Measurements from ENCODE around the gene TBPL1. TPM values are rescaled to one million over a fixed set of nuclear protein-coding genes. Genes with fewer than 3 reads are reported as not detected.

TBPL1 gene
- total and polyA plus RNA-seq, 2 of the 13 experiments (the other 11 are each of a cell fraction or from before 2014, with no cell fraction given) = 25.3 to 39.3 TPM

DNA sequence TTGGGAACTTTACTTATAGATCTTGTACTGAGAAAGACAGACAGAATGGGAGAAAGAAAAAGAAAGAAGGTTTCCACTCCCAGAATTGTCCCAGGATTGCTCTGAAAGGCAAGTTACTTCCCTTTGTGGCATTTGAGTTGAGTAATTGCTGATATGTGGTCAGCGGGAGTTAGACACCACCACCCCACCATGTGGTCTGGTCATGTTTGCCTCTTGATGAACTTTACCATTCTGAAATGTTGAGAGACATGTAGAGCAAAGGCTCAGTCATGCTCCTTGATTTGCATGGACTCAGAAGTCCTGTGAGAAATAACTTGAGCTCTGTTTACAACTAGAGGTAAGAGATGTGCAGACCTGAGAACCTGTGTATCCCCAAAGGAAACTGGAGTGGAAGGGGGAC is 47.0 kb upstream of the TBPL1 start:
- FAIRE-seq (no peak), DNase-seq (ENCODE audit: low spot score) (no peak), ATAC-seq (no peak; the same call in 2 of the 3 replicates)
- Histone ChIP-seq H3K27me3 (ENCODE audit: control insufficient read depth in 1 of 2, insufficient read depth in 2 of 2, low read length in 2 of 2) (peaks cover 0 to 5% of the 10 kb centered on the region in 2 experiments; a peak in 1 of 5 replicates), H2AFZ (ENCODE audit: low read length) (no peak overlapping the region), H3K4me3 (replicated peaks in 1 of 3; ENCODE audit: insufficient read depth in 1 of 3, low read depth in 2 of 3, low read length in 3 of 3) (no peak overlapping the region), H3K4me1 (ENCODE audit: insufficient read depth, low read length) (no peaks in the 10 kb centered on the region), H3K9ac (ENCODE audit: insufficient read depth, low read depth, low read length) (no peak overlapping the region), H3K79me2 (ENCODE audit: insufficient read depth, low read length) (no peaks in the 10 kb centered on the region), H4K20me1 (ENCODE audit: insufficient read depth, low read length) (no peaks in the 10 kb centered on the region), H3K9me3 (ENCODE audit: low read length) (no peaks in the 10 kb centered on the region), H3K4me2 (ENCODE audit: low read depth, low read length) (no peak overlapping the region), H3K36me3 (replicated peaks in 1 of 2; ENCODE audit: control insufficient read depth in 1 of 2, insufficient read depth in 2 of 2, low read length in 2 of 2) (no peaks in the 10 kb centered on the region), H3K27ac (ENCODE audit: extremely low read length, insufficient read depth, low read length) (no peak overlapping the region)
- TF ChIP-seq ZSCAN29 (CRISPR knock-in tag; conservative IDR thresholded peaks at IDR 0.05) = no peak
- TF ChIP-seq ZNF205 (CRISPR knock-in tag; IDR thresholded peaks at IDR 0.05) = no peak
- 6% methylated on average over 1 of the region's 1 CpG for WGBS (ENCODE audit: low lambda C conversion rate)
- intact Hi-C loops (cut with micrococcal nuclease; ENCODE audit: unreplicated experiment) = no loop called here
- in situ Hi-C loops (cut with HindIII; ENCODE audit: extremely low pct_ligation_motif_present, low pct_unique_long_range_greater_than_20kb) = no loop called here
- CTCF ChIA-PET (ENCODE audit: low intra/inter-chr PET ratio, low total read pairs) = no interaction called here
- no TSS peak for BruUV-seq (replicated peaks)
- POLR2A ChIA-PET = no interaction called here

DNA sequence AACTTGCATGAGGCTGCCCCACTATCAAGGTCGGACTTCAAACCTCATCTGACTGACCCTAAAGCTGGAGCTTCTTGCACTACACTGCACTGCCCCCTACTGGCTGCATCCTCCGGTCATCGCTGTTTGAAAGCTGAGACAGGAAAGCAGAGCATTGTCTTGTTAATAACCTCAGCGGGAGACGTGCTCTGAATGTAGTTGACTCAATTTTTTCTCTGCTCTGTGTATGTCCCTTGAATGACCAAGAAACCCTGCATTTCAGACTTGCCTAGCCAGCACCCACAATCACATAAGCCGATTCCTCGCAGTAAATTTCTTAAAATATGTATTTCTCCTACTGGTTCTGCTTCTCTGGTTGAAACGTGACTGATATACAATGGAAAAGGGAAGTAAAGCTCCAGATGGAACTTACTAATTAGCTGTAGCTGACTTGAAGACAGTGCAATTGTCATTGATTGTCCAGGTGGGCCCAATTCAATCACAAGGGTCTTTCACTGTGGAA is 36.3 kb upstream of the TBPL1 start:
- H3K9ac ChIP-seq (ENCODE audit: insufficient read depth, low read depth, low read length) = no peak overlapping the region
- no peaks in the 10 kb centered on the region for H3K4me1 ChIP-seq (ENCODE audit: insufficient read depth, low read length)
- H3K4me3 ChIP-seq (replicated peaks in 1 of 3; ENCODE audit: insufficient read depth in 1 of 3, low read depth in 2 of 3, low read length in 3 of 3) = no peak overlapping the region
- TF ChIP-seq HNF4G (IDR thresholded peaks at IDR 0.05; ENCODE audit: borderline replicate concordance, low read depth, low read length) (peak; percentile 28; the same call in 1 of the 2 replicates), HNF4G (CRISPR knock-in tag; IDR thresholded peaks at IDR 0.05; ENCODE audit: borderline replicate concordance, low read depth) (no peak), ZNF33A (CRISPR knock-in tag; IDR thresholded peaks at IDR 0.05; ENCODE audit: borderline replicate concordance) (no peak), MIXL1 (CRISPR knock-in tag; IDR thresholded peaks at IDR 0.05) (0 out of 2 replicates have a peak, but pooled peaks have one; percentile 25), MED1 (CRISPR knock-in tag; IDR thresholded peaks at IDR 0.05) (peak; percentile 29; the same call in 1 of the 2 replicates), KDM3A (CRISPR knock-in tag; IDR thresholded peaks at IDR 0.05; ENCODE audit: low read depth) (no peak)
- TF ChIP-seq, protein P1, sequence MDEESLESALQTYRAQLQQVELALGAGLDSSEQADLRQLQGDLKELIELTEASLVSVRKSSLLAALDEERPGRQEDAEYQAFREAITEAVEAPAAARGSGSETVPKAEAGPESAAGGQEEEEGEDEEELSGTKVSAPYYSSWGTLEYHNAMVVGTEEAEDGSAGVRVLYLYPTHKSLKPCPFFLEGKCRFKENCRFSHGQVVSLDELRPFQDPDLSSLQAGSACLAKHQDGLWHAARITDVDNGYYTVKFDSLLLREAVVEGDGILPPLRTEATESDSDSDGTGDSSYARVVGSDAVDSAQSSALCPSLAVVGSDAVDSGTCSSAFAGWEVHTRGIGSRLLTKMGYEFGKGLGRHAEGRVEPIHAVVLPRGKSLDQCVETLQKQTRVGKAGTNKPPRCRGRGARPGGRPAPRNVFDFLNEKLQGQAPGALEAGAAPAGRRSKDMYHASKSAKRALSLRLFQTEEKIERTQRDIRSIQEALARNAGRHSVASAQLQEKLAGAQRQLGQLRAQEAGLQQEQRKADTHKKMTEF (CRISPR knock-in tag; IDR thresholded peaks at IDR 0.05) = no peak
- TF ChIP-seq, protein P2, sequence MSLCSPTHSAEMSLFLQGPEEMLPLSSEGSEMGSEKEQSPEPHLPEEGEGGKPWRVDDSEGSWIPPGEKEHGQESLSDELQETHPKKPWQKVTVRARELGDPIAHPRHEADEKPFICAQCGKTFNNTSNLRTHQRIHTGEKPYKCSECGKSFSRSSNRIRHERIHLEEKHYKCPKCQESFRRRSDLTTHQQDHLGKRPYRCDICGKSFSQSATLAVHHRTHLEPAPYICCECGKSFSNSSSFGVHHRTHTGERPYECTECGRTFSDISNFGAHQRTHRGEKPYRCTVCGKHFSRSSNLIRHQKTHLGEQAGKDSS (CRISPR knock-in tag; IDR thresholded peaks at IDR 0.05; ENCODE audit: borderline replicate concordance, low read depth) = no peak
- TF ChIP-seq, protein P3, sequence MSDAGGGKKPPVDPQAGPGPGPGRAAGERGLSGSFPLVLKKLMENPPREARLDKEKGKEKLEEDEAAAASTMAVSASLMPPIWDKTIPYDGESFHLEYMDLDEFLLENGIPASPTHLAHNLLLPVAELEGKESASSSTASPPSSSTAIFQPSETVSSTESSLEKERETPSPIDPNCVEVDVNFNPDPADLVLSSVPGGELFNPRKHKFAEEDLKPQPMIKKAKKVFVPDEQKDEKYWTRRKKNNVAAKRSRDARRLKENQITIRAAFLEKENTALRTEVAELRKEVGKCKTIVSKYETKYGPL (CRISPR knock-in tag; IDR thresholded peaks at IDR 0.05) = 0 out of 2 replicates have a peak, but pooled peaks have one; percentile 9

More for the DNA sequence above, 36.3 kb upstream of the TBPL1 start:
- in situ Hi-C loops (cut with HindIII; ENCODE audit: extremely low pct_ligation_motif_present, low pct_unique_long_range_greater_than_20kb) = loop anchor here (5.0 kb wide), 2 partner anchors 79 to 349 kb away; no protein-coding TSS in a partner anchor
- CTCF ChIA-PET (ENCODE audit: low intra/inter-chr PET ratio, low total read pairs) = interaction anchor here (0.6 to 2.8 kb wide), 4 partner anchors 79 to 347 kb away, joined by 3 to 35 read pairs (median 18); no protein-coding TSS in a partner anchor
- H3K4me2 ChIP-seq (ENCODE audit: low read depth, low read length) = no peak overlapping the region
- no peaks in the 10 kb centered on the region for H4K20me1 ChIP-seq (ENCODE audit: insufficient read depth, low read length)
- no peaks in the 10 kb centered on the region for H3K36me3 ChIP-seq (replicated peaks in 1 of 2; ENCODE audit: control insufficient read depth in 1 of 2, insufficient read depth in 2 of 2, low read length in 2 of 2)
- H3K9me3 ChIP-seq (ENCODE audit: low read length) = 0 out of 2 replicates have a peak, but pooled peaks cover 3% of the 10 kb centered on the region
- H2AFZ ChIP-seq (ENCODE audit: low read length) = no peak overlapping the region
- no peak overlapping the region for H3K27ac ChIP-seq (ENCODE audit: extremely low read length, insufficient read depth, low read length)
- WGBS (ENCODE audit: low lambda C conversion rate) = 2% methylated on average over 8 of the region's 8 CpGs
- DNase-seq (ENCODE audit: low spot score) (peak; percentile 75), FAIRE-seq (peak; percentile 81), ATAC-seq (peak; percentile 96)
- POLR2A ChIA-PET = no interaction called here
- BruUV-seq (replicated peaks) = no TSS peak
- H3K79me2 ChIP-seq (ENCODE audit: insufficient read depth, low read length) = no peaks in the 10 kb centered on the region
- H3K27me3 ChIP-seq (ENCODE audit: control insufficient read depth in 1 of 2, insufficient read depth in 2 of 2, low read length in 2 of 2) = no peaks in the 10 kb centered on the region
- intact Hi-C loops (cut with micrococcal nuclease; ENCODE audit: unreplicated experiment) = loop anchor here (1.0 kb wide), 2 partner anchors 79 to 347 kb away; no protein-coding TSS in a partner anchor
